ENCODE results near the gene NXT1.

DNA sequence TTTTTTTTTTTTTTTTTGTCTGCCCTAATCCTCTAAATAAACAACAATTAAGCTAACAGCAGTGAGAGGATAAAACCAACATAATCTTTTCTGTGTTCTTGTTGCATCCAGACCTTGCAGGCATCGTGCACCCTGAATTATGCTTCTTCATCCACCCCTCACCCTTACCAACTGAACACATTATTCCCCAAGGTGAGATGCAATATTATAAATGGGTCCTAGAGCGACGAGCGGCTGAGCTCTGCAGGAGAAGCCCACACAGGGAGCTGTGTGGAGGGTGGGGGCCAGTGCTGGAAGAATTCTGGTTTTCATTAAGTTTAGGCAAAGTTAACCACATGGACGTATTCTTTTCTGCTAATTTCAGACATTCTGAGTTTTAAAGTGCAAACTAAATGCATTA, 32.2 kb upstream of the NXT1 start:
- TF ChIP-seq, protein P1, sequence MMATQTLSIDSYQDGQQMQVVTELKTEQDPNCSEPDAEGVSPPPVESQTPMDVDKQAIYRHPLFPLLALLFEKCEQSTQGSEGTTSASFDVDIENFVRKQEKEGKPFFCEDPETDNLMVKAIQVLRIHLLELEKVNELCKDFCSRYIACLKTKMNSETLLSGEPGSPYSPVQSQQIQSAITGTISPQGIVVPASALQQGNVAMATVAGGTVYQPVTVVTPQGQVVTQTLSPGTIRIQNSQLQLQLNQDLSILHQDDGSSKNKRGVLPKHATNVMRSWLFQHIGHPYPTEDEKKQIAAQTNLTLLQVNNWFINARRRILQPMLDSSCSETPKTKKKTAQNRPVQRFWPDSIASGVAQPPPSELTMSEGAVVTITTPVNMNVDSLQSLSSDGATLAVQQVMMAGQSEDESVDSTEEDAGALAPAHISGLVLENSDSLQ (IDR thresholded peaks at IDR 0.05) = no peak
- TF ChIP-seq FOXM1 (IDR thresholded peaks at IDR 0.05; ENCODE audit: borderline replicate concordance) (no peak), ARNT (IDR thresholded peaks at IDR 0.05) (no peak), FOXK2 (IDR thresholded peaks at IDR 0.05) (no peak), SP1 (IDR thresholded peaks at IDR 0.05) (no peak), NFRKB (IDR thresholded peaks at IDR 0.05) (no peak), CTBP1 (IDR thresholded peaks at IDR 0.05; ENCODE audit: borderline replicate concordance) (no peak), BHLHE40 (IDR thresholded peaks at IDR 0.05; ENCODE audit: borderline replicate concordance) (no peak), FOXA1 (IDR thresholded peaks at IDR 0.05) (no peak), ELF4 (IDR thresholded peaks at IDR 0.05) (no peak), TARDBP (IDR thresholded peaks at IDR 0.05) (no peak)

Measured in HEK293T (cell line).